OCI-LY3 (cell line): Measurements from ENCODE around the gene ATRAID.

Source experiments
- H2AFZ ChIP-seq: fragments of 200-600, 300-600 bp; shearing (Covaris generic); 2 replicates; pipeline ENCODE4 v1.6.0; 2014; ENCODE audit warnings: antibody characterized with exemption, low read depth, low read length
- H3K27ac ChIP-seq: fragments of 200-600, 300-600 bp; sonication (generic); 2 replicates; pipeline ENCODE4 v1.5.1; 2014; ENCODE audit warnings: mild to moderate bottlenecking, low read length, moderate library complexity, mixed read lengths
- H3K27me3 ChIP-seq: fragments of 200-600, 300-600 bp; sonication (generic); 2 replicates; pipeline ENCODE4 v1.6.1; 2014; ENCODE audit warnings: low read depth, low read length, mixed read lengths
- H3K36me3 ChIP-seq: fragments of 200-600, 300-600 bp; sonication (generic); replicated peaks from 2 replicates; pipeline ENCODE3; 2014; ENCODE audit warnings: low read depth, low read length, mixed read lengths
- H3K4me1 ChIP-seq: fragments of 300-600, 200-600 bp; sonication (generic); 2 replicates; pipeline ENCODE4 v1.6.1; 2014; ENCODE audit warnings: low read length, mixed read lengths
- H3K4me2 ChIP-seq: fragments of 200-600, 300-600 bp; sonication (generic); 2 replicates; pipeline ENCODE4 v1.6.1; 2014; ENCODE audit warnings: low read length, mixed read lengths
- H3K4me3 ChIP-seq: fragments of 300-600, 200-600 bp; sonication (generic); 2 replicates; pipeline ENCODE4 v1.5.1; 2014; ENCODE audit warnings: antibody characterized with exemption, mild to moderate bottlenecking, low read length, moderate library complexity
- H3K79me2 ChIP-seq: fragments of 300-600, 200-600 bp; shearing (Covaris generic); 2 replicates; pipeline ENCODE4 v1.6.1; 2014; ENCODE audit warnings: mild to moderate bottlenecking, low read length, mixed read lengths
- H3K9ac ChIP-seq: fragments of 300-600, 200-600 bp; shearing (Covaris generic); 2 replicates; pipeline ENCODE4 v1.6.0; 2014; ENCODE audit warnings: mild to moderate bottlenecking, low read length, moderate library complexity
- H3K9me3 ChIP-seq: fragments of 200-600, 300-600 bp; shearing (Covaris generic); 2 replicates; pipeline ENCODE4 v1.6.1; 2014; ENCODE audit warnings: low read length, mixed read lengths; ENCODE audit not compliant: insufficient read depth
- H4K20me1 ChIP-seq: fragments of 200-600, 300-600 bp; sonication (generic); 2 replicates; pipeline ENCODE4 v1.6.1; 2016; ENCODE audit warnings: low read length, mixed read lengths; ENCODE audit not compliant: insufficient read depth
- EZH2phosphoT487 ChIP-seq: fragments of 200-600 bp; shearing (Covaris generic); IDR thresholded peaks from 2 replicates; pipeline ENCODE4 v1.6.1; 2018; ENCODE audit warnings: antibody characterized with exemption, mixed run types, low read depth
- TF ChIP-seq, protein P1 (sequence below): fragments of 200-600, 300-600 bp; sonication (generic); IDR thresholded peaks from 2 replicates; pipeline ENCODE4 v1.5.1; 2014; ENCODE audit warnings: antibody characterized with exemption, low read length, low read depth

The ATRAID gene

DNA sequence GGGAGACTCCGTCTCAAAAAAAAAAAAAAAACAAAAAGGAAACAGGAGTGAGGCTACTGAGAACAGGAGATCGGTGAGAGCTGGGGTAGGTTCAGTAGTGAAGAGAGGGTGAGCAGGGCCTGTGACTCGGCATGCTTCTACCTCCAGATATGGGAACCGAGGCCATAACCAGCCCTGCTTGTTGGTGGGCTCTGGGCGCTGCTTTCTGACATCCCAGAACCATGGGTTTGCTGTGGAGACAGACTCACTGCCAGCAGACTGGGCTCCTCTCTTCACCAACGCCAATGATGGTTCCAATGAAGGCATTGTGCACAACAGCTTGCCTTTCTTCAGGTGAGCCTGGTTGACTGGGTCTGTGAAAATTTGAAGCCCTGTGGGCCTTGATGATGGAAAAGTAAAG lies 11.6 kb downstream of the ATRAID start:
- no peaks in the 10 kb centered on the region for H3K9me3 ChIP-seq
- H2AFZ ChIP-seq: no peak overlapping the region
- peaks cover 6% of the 10 kb centered on the region for H3K4me1 ChIP-seq
- TF ChIP-seq EZH2phosphoT487: no peak
- TF ChIP-seq, protein P1, sequence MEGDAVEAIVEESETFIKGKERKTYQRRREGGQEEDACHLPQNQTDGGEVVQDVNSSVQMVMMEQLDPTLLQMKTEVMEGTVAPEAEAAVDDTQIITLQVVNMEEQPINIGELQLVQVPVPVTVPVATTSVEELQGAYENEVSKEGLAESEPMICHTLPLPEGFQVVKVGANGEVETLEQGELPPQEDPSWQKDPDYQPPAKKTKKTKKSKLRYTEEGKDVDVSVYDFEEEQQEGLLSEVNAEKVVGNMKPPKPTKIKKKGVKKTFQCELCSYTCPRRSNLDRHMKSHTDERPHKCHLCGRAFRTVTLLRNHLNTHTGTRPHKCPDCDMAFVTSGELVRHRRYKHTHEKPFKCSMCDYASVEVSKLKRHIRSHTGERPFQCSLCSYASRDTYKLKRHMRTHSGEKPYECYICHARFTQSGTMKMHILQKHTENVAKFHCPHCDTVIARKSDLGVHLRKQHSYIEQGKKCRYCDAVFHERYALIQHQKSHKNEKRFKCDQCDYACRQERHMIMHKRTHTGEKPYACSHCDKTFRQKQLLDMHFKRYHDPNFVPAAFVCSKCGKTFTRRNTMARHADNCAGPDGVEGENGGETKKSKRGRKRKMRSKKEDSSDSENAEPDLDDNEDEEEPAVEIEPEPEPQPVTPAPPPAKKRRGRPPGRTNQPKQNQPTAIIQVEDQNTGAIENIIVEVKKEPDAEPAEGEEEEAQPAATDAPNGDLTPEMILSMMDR: no peak
- H3K27me3 ChIP-seq: no peaks in the 10 kb centered on the region
- no peak overlapping the region for H3K27ac ChIP-seq
- no peak overlapping the region for H3K4me2 ChIP-seq
- H3K36me3 ChIP-seq: peaks cover 76% of the 10 kb centered on the region
- no peak overlapping the region for H3K4me3 ChIP-seq
- no peak overlapping the region for H3K9ac ChIP-seq
- peaks cover 20% of the 10 kb centered on the region for H3K79me2 ChIP-seq
- H4K20me1 ChIP-seq: no peaks in the 10 kb centered on the region

DNA sequence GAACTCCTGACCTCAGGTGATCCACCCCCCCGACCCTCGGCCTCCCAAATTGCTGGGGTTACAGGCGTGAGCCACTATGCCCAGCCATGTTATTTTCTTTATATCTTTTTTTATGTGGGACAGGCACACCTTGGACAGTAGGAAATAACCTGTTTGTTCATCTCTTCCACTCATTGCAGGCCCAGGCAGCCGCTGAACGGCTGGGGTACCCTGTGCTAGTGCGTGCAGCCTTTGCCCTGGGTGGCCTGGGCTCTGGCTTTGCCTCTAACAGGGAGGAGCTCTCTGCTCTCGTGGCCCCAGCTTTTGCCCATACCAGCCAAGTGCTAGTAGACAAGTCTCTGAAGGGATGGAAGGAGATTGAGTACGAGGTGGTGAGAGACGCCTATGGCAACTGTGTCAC lies 13.7 kb downstream of the ATRAID start:
- peaks cover 66% of the 10 kb centered on the region for H3K36me3 ChIP-seq
- no peak overlapping the region for H3K4me3 ChIP-seq
- H3K9me3 ChIP-seq: no peaks in the 10 kb centered on the region
- H2AFZ ChIP-seq: no peak overlapping the region
- H3K4me1 ChIP-seq: no peaks in the 10 kb centered on the region
- no peak overlapping the region for H3K9ac ChIP-seq
- peaks cover 4% of the 10 kb centered on the region; the same call in 1 of the 2 replicates for H3K79me2 ChIP-seq
- no peaks in the 10 kb centered on the region for H4K20me1 ChIP-seq
- H3K4me2 ChIP-seq: no peak overlapping the region
- no peak for TF ChIP-seq EZH2phosphoT487
- TF ChIP-seq, protein P1: no peak
- no peak overlapping the region for H3K27ac ChIP-seq
- no peaks in the 10 kb centered on the region for H3K27me3 ChIP-seq

DNA sequence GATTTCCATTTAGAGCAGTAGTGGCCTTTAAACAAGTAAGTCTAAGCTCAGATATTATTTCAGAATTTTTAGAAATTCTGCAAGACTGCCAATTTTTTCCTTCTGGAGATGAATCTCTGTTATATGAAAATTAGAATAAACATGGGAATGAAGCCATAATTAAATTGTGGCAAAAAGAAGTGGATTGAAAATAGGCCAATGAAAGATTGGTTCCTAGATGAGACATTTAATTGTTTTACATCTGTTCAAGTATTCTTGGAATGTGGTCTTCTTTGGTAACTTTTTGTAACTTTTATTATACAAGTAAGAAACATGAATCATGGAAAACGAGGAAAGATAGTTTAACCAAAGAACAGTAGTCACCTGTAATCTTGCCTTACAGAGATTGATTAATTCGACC lies 15.7 kb downstream of the ATRAID start:
- H3K79me2 ChIP-seq: no peaks in the 10 kb centered on the region
- peaks cover 67% of the 10 kb centered on the region for H3K36me3 ChIP-seq
- H4K20me1 ChIP-seq: no peaks in the 10 kb centered on the region
- no peak overlapping the region for H3K4me3 ChIP-seq
- no peak overlapping the region for H3K27ac ChIP-seq
- no peaks in the 10 kb centered on the region for H3K4me1 ChIP-seq
- no peak overlapping the region for H2AFZ ChIP-seq
- H3K27me3 ChIP-seq: no peaks in the 10 kb centered on the region
- TF ChIP-seq EZH2phosphoT487: no peak
- TF ChIP-seq, protein P1: no peak
- H3K9me3 ChIP-seq: no peaks in the 10 kb centered on the region
- no peak overlapping the region for H3K9ac ChIP-seq
- no peak overlapping the region for H3K4me2 ChIP-seq

DNA sequence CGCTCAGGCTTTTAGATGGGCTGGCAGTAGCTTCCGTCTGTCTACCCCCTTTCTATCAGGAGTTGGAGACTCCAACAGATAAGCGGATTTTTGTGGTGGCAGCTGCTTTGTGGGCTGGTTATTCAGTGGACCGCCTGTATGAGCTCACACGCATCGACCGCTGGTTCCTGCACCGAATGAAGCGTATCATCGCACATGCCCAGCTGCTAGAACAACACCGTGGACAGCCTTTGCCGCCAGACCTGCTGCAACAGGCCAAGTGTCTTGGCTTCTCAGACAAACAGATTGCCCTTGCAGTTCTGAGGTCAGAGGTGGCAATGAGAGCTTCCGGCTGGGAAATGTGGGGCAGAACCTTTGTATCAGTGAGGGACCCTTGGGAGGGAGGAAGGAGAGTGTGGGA lies 20.1 kb downstream of the ATRAID start:
- Histone ChIP-seq H3K79me2 (no peaks in the 10 kb centered on the region), H3K9ac (no peak overlapping the region), H2AFZ (no peak overlapping the region), H4K20me1 (no peaks in the 10 kb centered on the region), H3K9me3 (no peaks in the 10 kb centered on the region), H3K4me3 (no peak overlapping the region), H3K4me1 (no peaks in the 10 kb centered on the region), H3K4me2 (no peak overlapping the region), H3K27ac (no peak overlapping the region), H3K27me3 (no peaks in the 10 kb centered on the region), H3K36me3 (peaks cover 77% of the 10 kb centered on the region)
- TF ChIP-seq EZH2phosphoT487: no peak
- TF ChIP-seq, protein P1: no peak
